ENCODE data around the gene SLC10A7. TPM values are rescaled to one million over a fixed set of nuclear protein-coding genes. Genes with fewer than 3 reads are reported as not detected.

The SLC10A7 gene
- total RNA-seq, 1 donor from 2014 or later = 17.0 TPM

DNA sequence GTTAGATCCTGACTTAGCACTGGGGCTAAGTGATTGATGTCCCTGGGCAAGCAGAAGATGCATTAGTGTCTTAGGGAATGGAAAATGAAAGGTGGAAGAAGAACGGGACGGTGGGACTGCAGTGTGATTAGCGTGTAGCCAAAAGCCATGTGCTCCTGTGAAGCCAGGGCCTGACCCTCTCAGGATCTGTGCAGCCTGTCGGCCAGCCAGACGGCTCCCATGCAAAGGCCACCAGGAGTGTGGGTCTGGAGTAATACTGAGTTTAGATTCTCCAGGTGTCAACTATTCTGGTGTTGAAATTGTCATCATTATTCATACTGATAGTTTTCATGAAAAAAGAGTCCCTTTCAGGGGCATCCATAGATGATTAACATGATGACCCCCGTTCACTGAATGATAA lies 275.4 kb downstream of the SLC10A7 start:
- intact Hi-C loops (cut with DNase I) = no loop called here
- ATAC-seq (no peak), DNase-seq (ENCODE audit: low spot score) (no peak)

DNA sequence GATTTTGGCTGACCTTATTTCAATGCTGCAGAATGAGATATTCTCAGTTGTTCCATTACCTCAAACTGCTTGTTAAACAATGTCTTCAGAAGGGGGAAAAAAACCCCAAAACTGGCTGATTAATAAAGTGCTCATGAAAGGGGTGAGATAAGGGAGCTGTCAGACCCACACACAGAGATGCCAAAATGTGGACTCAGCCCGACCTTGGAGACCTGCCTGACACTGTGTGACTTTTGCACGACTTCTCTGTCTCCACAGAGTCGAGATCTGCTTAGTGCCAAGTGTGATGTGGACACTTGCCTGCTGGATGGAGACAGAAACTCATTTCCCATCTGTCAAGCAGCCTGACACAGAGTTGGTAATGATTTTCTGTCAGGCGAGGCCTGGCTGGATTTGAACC lies 275.9 kb downstream of the SLC10A7 start:
- no peak for ATAC-seq
- intact Hi-C loops (cut with DNase I) = no loop called here
- DNase-seq (ENCODE audit: low spot score) = no peak

DNA sequence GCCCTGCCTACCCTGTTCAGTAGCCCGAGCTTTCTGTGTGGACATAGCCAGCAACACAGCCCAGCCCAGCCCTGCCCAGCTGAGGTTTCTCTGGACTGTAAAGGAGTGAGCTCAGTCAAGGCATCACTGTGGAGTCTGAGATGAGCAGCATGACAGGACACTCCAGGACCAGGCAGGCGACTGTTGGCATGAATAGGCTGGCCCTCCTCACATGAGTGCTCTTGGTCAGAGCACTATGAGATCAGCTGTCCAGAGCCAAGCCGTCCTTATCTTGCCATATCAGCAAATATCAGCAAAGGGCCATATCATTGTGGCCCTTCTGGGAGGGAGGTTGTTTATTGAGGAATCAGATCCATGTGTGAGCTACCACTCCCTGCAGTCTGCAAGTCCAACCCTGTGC lies 276.5 kb downstream of the SLC10A7 start:
- DNase-seq (ENCODE audit: low spot score) (no peak), ATAC-seq (no peak)
- intact Hi-C loops (cut with DNase I) = no loop called here

DNA sequence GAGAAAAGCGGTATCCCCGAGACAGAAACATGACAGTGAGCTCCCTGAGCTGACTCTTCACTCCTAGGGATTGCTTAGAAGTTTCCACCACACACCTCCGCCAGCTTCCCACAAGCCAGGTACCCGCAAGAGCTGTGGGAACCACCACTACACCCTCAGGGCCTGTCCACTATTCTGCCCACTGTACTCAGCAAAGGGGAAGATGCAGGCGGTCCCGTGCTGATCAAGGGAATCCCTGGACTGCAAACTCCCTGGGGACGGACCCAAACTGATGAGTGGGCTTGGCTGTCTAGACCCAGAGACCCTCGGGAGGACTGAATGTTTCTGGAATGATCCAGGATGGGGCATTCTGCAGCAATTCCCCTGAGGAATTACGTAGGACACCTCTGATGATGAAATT lies 277.2 kb downstream of the SLC10A7 start:
- intact Hi-C loops (cut with DNase I) = no loop called here
- no peak for DNase-seq (ENCODE audit: low spot score)
- no peak for ATAC-seq

DNA sequence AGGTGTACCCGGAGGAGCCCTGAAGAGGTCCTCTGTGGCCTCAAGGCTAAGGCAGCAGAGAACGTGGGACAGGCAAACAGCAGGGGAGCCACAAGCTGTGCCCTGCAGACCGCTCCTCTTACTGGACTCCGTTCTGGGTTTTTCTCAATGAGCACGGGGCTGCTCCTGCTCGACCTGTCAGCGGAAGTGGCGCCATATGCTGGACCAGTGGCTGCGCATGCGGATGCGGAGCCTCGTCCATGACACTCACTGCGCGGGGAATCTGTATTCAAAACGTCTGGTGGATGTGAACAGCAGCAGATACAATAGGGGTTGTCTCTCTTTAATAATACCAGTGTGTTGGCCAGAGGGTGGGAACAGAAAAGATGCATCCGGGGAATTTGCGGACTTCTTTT lies 277.9 kb downstream of the SLC10A7 start:
- DNase-seq (ENCODE audit: low spot score) (no peak), ATAC-seq (no peak)
- intact Hi-C loops (cut with DNase I) = no loop called here

DNA sequence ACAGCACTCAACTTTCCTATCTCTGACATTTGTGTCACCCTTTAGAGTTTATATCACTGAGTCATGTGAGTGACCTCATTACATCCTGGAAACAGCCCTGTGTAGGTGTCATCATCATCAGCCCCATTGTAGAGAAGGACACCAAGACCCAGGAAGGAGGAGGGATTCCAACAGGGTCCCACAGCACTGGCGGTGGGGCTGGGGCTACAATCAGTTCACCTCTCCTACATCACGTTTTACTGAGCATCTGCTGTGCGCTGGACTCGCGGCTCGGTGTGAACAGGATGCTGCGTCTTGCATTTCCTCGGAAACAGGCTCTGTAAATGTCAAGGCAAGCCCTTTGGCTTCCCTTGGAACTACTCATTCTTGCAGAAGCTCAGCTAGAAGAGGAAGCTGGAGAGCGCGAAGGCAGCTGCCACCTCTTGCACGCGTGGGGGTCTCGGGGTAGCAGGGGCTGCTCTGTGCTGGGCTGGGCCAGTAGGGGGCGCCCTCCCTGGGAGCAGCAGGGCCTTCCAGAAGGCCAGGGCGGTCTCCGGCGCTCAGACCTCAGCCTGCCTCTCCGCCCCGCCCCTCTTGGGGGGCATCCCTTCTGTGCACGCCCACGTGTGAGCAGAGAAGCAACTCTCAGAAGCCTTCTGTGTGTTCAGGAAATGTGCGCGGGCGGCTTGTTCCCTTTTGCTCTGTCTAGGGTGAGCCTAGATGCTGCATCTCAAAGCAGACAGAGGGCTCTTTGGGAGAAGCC lies 278.4 kb downstream of the SLC10A7 start:
- intact Hi-C loops (cut with DNase I) = no loop called here
- no peak for ATAC-seq
- no peak for DNase-seq (ENCODE audit: low spot score)

DNA sequence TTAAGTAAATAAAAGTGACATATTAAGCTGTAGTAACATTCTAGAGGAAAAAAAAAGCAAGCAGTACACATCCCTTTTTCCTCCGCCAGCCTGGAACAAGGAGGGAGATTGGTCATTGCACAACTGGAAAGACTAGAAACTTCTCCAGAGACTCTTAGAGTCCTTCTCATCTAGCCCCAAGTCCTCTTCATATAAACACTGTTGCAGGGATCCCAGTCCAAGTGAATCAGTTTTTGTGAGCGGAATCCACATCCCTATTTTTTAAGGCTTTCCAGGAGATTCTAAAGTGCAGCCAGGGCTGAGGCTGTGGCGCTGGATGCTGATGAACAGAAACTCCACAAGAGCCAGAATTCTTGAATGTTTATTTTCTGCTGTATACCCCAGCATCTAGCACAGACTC lies 283.6 kb downstream of the SLC10A7 start:
- intact Hi-C loops (cut with DNase I) = no loop called here
- DNase-seq (ENCODE audit: low spot score) (no peak), ATAC-seq (no peak)

DNA sequence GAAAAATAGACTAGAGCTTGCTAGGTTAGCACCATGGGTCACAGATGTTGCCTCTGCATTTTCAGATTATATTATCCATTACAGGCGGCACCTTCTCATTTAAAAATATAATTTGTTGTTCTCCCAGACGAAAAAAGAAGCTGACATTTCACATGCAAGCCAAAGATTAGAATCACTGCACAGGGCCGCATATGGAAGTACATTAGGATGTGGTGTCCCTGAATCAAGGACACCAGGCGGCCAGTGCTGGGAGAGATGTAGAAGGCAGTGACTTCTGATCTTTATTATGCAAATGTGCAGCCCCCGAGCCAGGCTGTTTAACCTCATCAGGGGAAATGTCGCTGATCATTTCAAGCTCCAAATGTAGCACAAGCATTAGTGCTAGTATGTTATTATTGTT lies 284.6 kb downstream of the SLC10A7 start:
- intact Hi-C loops (cut with DNase I) = no loop called here
- ATAC-seq (no peak), DNase-seq (ENCODE audit: low spot score) (no peak)

DNA sequence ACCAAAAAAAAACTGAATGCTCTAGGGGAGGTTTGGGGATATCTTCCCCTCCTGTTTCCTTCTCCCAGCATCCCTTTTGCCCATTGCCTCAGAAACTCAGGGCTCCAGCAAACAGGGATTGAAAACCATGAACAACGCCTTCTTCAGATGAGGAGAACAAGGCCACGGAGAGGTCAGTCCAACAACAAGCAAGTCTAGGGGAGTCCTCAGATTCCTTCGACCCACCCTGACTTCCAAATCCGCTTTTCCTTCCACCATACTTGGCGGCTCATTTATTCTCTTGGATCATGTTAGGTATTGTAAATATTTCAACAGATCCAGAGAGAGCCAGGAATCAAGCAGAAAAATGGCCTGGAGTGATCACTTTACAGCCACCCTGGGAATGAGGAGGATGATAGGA lies 285.5 kb downstream of the SLC10A7 start:
- intact Hi-C loops (cut with DNase I) = no loop called here
- ATAC-seq = peak; percentile 50
- DNase-seq (ENCODE audit: low spot score) = no peak

DNA sequence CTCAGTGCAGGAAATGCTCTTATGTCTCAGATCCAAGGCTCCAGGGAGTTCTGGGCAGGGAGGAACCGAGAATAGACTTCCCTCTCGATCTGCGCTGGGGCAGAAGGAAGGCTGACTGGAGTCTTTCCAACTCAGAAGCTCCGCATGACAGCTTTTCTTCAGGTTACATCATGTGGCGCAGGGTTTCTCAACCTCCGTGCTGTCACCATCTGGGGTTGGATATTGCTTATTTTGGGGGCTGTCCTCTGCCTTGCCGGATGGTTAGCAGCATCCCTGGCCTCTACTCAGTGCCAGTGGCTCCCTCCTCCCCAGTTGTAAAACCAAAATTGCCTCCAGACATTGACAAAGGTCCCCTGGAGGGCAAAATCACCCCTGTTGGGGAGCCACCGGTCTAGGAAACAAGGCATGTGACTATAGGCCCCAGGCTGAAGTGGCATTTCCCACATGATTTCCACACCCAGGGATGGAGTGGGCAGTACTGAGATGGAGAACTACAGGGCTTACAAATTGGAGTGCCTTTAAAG lies 286.0 kb downstream of the SLC10A7 start:
- DNase-seq (ENCODE audit: low spot score) (no peak), ATAC-seq (peak; percentile 76)
- intact Hi-C loops (cut with DNase I) = no loop called here

DNA sequence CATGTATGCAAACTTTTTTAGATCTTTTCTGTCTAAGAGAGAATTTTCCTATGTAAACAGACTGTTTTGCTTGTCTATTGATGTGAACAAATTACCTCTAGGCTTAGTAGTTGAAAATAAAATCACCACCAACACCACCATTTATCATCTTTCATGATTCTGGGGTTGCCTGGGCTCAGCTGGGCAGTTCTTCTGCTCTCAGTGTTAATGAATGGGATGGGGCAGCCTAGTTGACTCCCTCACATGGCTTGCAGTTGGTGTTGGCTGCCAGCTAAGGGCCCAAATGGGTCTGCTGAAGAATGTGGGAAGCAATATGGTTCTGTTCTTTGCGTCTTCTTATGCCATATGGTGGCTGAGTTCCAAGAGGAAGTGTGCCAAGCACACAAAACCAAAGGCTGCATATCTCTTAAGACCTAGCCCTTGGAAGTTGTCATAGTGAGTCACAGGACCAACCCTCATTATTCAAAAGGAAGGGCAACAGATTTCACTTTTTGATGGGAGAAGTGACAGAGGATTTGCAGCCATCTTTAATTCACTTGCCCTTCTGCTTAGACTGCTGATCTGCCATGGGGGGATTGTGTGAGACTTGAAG lies 289.5 kb downstream of the SLC10A7 start:
- no peak for ATAC-seq
- intact Hi-C loops (cut with DNase I) = no loop called here
- no peak for DNase-seq (ENCODE audit: low spot score)

DNA sequence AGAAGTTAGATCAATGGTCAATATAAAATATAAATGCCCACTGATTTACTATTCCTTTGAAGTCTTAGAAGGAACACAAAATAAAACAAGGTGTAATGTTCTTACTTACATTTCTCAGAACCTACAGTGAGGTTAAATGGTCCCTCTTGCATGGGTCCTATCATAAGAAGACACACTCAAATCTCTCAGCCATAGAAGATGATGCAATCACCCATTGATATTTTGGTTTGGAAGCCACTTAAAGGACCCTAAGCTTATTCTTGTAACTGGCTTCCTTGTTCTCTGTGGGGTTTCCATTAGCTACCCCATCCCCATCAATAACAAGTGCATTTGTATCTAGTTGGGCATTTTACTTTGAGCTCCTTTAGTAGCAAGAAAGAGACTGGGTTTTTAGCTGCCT lies 292.3 kb downstream of the SLC10A7 start:
- intact Hi-C loops (cut with DNase I) = no loop called here
- ATAC-seq (no peak), DNase-seq (ENCODE audit: low spot score) (no peak)

DNA sequence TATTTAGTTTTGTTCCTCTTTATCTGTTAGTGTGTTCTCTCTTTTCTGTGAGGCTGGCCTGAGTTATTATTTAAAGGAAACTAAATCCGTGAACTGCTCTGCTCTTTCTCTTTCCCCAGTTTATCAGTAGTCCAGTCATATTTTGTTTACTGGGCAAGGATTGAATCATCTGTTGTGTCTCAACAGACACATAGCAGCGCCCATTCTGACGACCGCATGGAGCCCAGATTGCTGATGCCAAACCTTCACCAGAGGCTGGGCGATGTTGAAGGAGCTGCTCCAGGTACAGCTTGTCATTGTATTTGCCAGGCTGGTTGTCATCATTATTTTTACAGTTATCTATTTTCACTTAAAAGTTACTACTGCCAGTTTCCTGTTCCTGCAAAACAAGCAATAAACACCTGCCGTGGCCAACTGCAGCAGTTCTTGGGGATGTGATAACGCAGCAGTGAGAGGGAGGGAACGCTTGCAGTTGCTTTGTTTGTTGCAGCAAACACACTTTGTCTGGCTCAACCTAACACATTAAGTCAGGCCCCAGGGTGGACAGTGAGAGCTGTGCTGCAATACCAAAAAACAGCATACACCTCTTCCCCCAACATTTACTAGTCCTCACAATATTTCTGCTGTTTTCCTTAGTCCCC lies 297.3 kb downstream of the SLC10A7 start:
- intact Hi-C loops (cut with DNase I) = no loop called here
- DNase-seq (ENCODE audit: low spot score) = no peak
- no peak for ATAC-seq

DNA sequence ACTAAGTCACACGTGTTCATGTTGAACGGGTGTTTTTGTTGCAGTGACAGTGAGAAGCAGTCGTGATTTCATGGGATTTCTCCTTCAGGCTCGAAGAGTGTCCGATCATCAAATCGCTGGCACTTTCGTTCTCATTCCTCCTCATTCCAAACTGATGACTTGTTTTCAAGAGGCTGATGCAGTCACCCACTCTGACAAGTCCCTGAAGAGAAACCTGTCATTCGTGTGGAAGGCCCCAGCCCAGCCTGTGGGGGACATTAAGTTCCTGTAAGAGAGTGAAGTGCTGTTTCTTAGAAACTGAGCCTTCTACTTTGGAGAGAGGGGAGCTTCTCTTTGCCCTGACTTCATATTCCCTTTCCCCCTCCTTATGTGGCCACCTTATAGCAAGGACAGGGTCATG lies 299.4 kb downstream of the SLC10A7 start:
- ATAC-seq = no peak
- no peak for DNase-seq (ENCODE audit: low spot score)

DNA sequence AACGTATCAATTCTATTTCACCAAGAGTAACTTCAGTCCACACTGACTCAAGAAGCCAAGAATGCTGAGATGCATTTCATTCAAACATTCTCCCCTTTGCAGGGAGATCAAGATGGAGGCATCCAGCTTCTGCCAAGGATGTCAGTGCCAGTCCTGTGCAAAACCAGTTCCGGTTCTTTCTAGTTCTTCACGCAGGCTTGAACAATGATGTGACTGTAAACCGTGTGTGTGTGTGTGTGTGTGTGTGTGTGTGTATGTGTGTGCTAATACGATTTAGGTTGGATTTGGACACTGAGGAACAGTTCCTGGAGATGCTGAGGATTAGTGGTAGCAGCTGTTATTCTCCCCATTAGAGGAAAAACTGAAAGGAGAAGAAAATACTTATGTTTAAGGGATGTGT lies 307.5 kb downstream of the SLC10A7 start, which contains the start of gene REELD1:
Gene REELD1 (plus strand): TSS at position 301 of the 400 bp plus-strand sequence. CDS start 2,415 bp downstream, outside the sequence.
- DNase-seq (ENCODE audit: low spot score) (no peak), ATAC-seq (no peak)
- intact Hi-C loops (cut with DNase I) = no loop called here

More for the DNA sequence above, 299.4 kb downstream of the SLC10A7 start:
- intact Hi-C loops (cut with DNase I) = no loop called here

DNA sequence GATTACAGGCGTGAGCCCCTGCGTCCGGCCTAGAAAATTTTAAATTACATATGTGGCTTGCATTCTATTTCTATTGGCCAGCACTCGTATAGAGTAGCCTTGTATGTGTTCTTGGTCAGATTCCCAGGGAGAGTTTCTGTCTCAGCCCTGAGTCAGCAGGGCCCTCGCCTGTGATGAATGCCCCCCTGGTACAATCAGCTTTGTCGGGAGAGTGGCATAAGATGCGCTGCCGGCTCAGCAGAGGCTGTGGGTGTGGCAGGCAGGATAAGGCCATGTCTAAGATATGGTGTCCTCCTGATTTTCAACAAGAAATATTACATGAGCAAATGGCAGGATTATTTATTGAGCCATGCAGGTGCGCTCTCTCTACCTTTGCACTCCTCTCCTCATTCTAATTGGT lies 309.0 kb downstream of the SLC10A7 start:
- ATAC-seq (no peak), DNase-seq (ENCODE audit: low spot score) (no peak)
- intact Hi-C loops (cut with DNase I) = no loop called here

DNA sequence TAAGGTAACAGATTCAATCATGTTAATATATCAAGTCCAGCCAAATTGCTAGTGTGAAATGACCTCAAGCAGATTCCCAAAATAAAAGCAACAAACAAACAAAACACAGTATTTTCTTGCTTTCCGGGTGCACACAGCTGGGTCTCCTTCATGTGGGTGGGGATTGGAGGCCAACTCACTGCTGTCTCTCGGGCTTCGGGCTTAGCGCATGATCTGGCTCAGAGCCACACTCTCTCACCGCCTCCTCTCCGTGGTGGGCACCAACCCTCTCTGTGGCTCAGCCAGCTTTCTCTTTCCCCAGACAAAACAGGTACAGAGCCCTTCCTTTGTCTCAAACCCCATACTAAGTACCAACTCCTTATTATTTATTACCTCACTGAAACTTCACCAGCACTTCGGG lies 310.3 kb downstream of the SLC10A7 start:
- DNase-seq (ENCODE audit: low spot score) = no peak
- ATAC-seq = peak; percentile 62
- intact Hi-C loops (cut with DNase I) = no loop called here

DNA sequence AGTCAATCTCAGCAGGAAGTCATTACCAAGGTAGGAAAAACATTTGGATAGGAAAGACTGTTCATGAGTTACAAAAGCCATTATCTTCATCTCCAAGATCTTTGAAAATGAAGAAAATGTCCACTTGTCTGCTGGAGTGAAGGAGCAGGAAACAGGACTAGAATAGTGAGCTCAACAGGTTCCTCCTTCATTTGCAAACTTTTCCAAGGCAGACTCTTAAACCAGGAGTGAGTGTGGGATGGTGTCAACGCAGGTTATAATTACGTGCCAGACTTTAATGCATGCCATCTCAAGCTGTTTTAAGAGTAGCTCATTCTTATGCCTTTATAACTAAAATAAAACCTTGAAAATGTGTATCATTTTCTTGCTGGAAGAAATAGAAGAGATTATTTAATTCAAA lies 310.9 kb downstream of the SLC10A7 start:
- DNase-seq (ENCODE audit: low spot score) (no peak), ATAC-seq (no peak)
- intact Hi-C loops (cut with DNase I) = no loop called here

DNA sequence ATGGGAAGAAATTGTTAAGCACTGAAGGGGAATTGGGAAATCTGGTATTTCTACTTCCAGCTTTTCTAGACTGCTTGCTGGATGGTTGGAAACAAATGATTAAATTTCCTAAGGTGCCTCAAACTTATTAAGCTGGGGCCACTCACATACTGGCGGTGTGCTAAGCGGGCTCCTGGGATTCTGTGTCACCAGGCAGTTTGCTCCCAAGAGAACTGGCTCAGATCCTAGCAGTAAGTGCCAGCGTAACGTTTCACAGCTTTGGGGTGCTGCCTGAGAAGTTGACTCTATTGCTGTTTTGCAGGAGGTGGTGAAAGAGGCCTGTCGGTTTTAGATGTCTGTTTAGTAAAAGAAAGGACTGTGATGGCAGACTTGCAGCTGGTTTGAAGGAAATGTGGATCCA lies 314.3 kb downstream of the SLC10A7 start:
- intact Hi-C loops (cut with DNase I) = no loop called here
- DNase-seq (ENCODE audit: low spot score) = no peak
- ATAC-seq = no peak
